Measurements from ENCODE around the gene SPAG4.

The SPAG4 gene

GRCh38 chr20:35592339-35592974, 23.2 kb upstream of the SPAG4 start:
- H3K9me3 ChIP-seq (ENCODE audit: insufficient read depth, low read length): no peaks in the 10 kb centered on the region
- TF ChIP-seq ZNF274 (IDR thresholded peaks at IDR 0.05; ENCODE audit: low read depth, low read length) (no peak), YY1 (IDR thresholded peaks at IDR 0.05; ENCODE audit: insufficient read depth, insufficient read length) (no peak), SUZ12 (IDR thresholded peaks at IDR 0.05; ENCODE audit: extremely low read depth, insufficient read depth, insufficient read length) (no peak)
- H3K4me1 ChIP-seq (ENCODE audit: insufficient read depth, insufficient read length): peaks cover 14% of the 10 kb centered on the region
- no peak for DNase-seq (ENCODE audit: low read depth, low spot score)
- H3K4me3 ChIP-seq (ENCODE audit: insufficient read length, low read depth): no peak overlapping the region
- H3K27me3 ChIP-seq (ENCODE audit: insufficient read depth, insufficient read length): no peaks in the 10 kb centered on the region
- no peaks in the 10 kb centered on the region for H3K36me3 ChIP-seq (ENCODE audit: insufficient read depth, insufficient read length, low read length)
- H3K9ac ChIP-seq (ENCODE audit: insufficient read length, low read depth): no peak overlapping the region

GRCh38 chr20:35595456-35595855, 20.2 kb upstream of the SPAG4 start:
- no peaks in the 10 kb centered on the region for H3K36me3 ChIP-seq (ENCODE audit: insufficient read depth, insufficient read length, low read length)
- H3K4me1 ChIP-seq (ENCODE audit: insufficient read depth, insufficient read length): peaks cover 21% of the 10 kb centered on the region
- no peak for DNase-seq (ENCODE audit: low read depth, low spot score)
- TF ChIP-seq ZNF274 (IDR thresholded peaks at IDR 0.05; ENCODE audit: low read depth, low read length) (no peak), YY1 (IDR thresholded peaks at IDR 0.05; ENCODE audit: insufficient read depth, insufficient read length) (no peak), SUZ12 (IDR thresholded peaks at IDR 0.05; ENCODE audit: extremely low read depth, insufficient read depth, insufficient read length) (no peak)
- no peaks in the 10 kb centered on the region for H3K9me3 ChIP-seq (ENCODE audit: insufficient read depth, low read length)
- H3K27me3 ChIP-seq (ENCODE audit: insufficient read depth, insufficient read length): peaks cover 8% of the 10 kb centered on the region
- peak overlapping the region; percentile 6 for H3K9ac ChIP-seq (ENCODE audit: insufficient read length, low read depth)
- no peak overlapping the region for H3K4me3 ChIP-seq (ENCODE audit: insufficient read length, low read depth)

GRCh38 chr20:35595901-35596300, 19.7 kb upstream of the SPAG4 start:
- Histone ChIP-seq H3K27me3 (ENCODE audit: insufficient read depth, insufficient read length) (peaks cover 13% of the 10 kb centered on the region), H3K9me3 (ENCODE audit: insufficient read depth, low read length) (no peaks in the 10 kb centered on the region), H3K36me3 (ENCODE audit: insufficient read depth, insufficient read length, low read length) (no peaks in the 10 kb centered on the region), H3K4me1 (ENCODE audit: insufficient read depth, insufficient read length) (peaks cover 21% of the 10 kb centered on the region), H3K9ac (ENCODE audit: insufficient read length, low read depth) (no peak overlapping the region), H3K4me3 (ENCODE audit: insufficient read length, low read depth) (no peak overlapping the region)
- DNase-seq (ENCODE audit: low read depth, low spot score): no peak
- TF ChIP-seq ZNF274 (IDR thresholded peaks at IDR 0.05; ENCODE audit: low read depth, low read length): no peak
- TF ChIP-seq YY1 (IDR thresholded peaks at IDR 0.05; ENCODE audit: insufficient read depth, insufficient read length): no peak
- TF ChIP-seq SUZ12 (IDR thresholded peaks at IDR 0.05; ENCODE audit: extremely low read depth, insufficient read depth, insufficient read length): no peak

GRCh38 chr20:35597186-35597585, 18.4 kb upstream of the SPAG4 start:
- no peak for TF ChIP-seq SUZ12 (IDR thresholded peaks at IDR 0.05; ENCODE audit: extremely low read depth, insufficient read depth, insufficient read length)
- TF ChIP-seq ZNF274 (IDR thresholded peaks at IDR 0.05; ENCODE audit: low read depth, low read length): no peak
- TF ChIP-seq YY1 (IDR thresholded peaks at IDR 0.05; ENCODE audit: insufficient read depth, insufficient read length): no peak
- H3K36me3 ChIP-seq (ENCODE audit: insufficient read depth, insufficient read length, low read length): no peaks in the 10 kb centered on the region
- no peak for DNase-seq (ENCODE audit: low read depth, low spot score)
- H3K9me3 ChIP-seq (ENCODE audit: insufficient read depth, low read length): no peaks in the 10 kb centered on the region
- peaks cover 26% of the 10 kb centered on the region for H3K27me3 ChIP-seq (ENCODE audit: insufficient read depth, insufficient read length)
- H3K4me1 ChIP-seq (ENCODE audit: insufficient read depth, insufficient read length): peaks cover 25% of the 10 kb centered on the region
- H3K4me3 ChIP-seq (ENCODE audit: insufficient read length, low read depth): no peak overlapping the region
- no peak overlapping the region for H3K9ac ChIP-seq (ENCODE audit: insufficient read length, low read depth)

GRCh38 chr20:35598476-35598875, 17.2 kb upstream of the SPAG4 start:
- H3K36me3 ChIP-seq (ENCODE audit: insufficient read depth, insufficient read length, low read length): no peaks in the 10 kb centered on the region
- TF ChIP-seq SUZ12 (IDR thresholded peaks at IDR 0.05; ENCODE audit: extremely low read depth, insufficient read depth, insufficient read length) (no peak), YY1 (IDR thresholded peaks at IDR 0.05; ENCODE audit: insufficient read depth, insufficient read length) (no peak), ZNF274 (IDR thresholded peaks at IDR 0.05; ENCODE audit: low read depth, low read length) (no peak)
- H3K27me3 ChIP-seq (ENCODE audit: insufficient read depth, insufficient read length): peaks cover 39% of the 10 kb centered on the region
- H3K9me3 ChIP-seq (ENCODE audit: insufficient read depth, low read length): no peaks in the 10 kb centered on the region
- no peak overlapping the region for H3K4me3 ChIP-seq (ENCODE audit: insufficient read length, low read depth)
- H3K4me1 ChIP-seq (ENCODE audit: insufficient read depth, insufficient read length): peaks cover 23% of the 10 kb centered on the region
- no peak overlapping the region for H3K9ac ChIP-seq (ENCODE audit: insufficient read length, low read depth)
- DNase-seq (ENCODE audit: low read depth, low spot score): no peak

GRCh38 chr20:35598899-35599775, 16.5 kb upstream of the SPAG4 start:
- H3K9me3 ChIP-seq (ENCODE audit: insufficient read depth, low read length): no peaks in the 10 kb centered on the region
- H3K36me3 ChIP-seq (ENCODE audit: insufficient read depth, insufficient read length, low read length): no peaks in the 10 kb centered on the region
- H3K9ac ChIP-seq (ENCODE audit: insufficient read length, low read depth): no peak overlapping the region
- no peak overlapping the region for H3K4me3 ChIP-seq (ENCODE audit: insufficient read length, low read depth)
- peaks cover 44% of the 10 kb centered on the region for H3K27me3 ChIP-seq (ENCODE audit: insufficient read depth, insufficient read length)
- H3K4me1 ChIP-seq (ENCODE audit: insufficient read depth, insufficient read length): peaks cover 23% of the 10 kb centered on the region
- TF ChIP-seq ZNF274 (IDR thresholded peaks at IDR 0.05; ENCODE audit: low read depth, low read length) (no peak), SUZ12 (IDR thresholded peaks at IDR 0.05; ENCODE audit: extremely low read depth, insufficient read depth, insufficient read length) (no peak), YY1 (IDR thresholded peaks at IDR 0.05; ENCODE audit: insufficient read depth, insufficient read length) (no peak)
- no peak for DNase-seq (ENCODE audit: low read depth, low spot score)

- H3K4me1 ChIP-seq (ENCODE audit: insufficient read depth, insufficient read length): peaks cover 26% of the 10 kb centered on the region
- H3K9ac ChIP-seq (ENCODE audit: insufficient read length, low read depth): no peak overlapping the region
- peaks cover 44% of the 10 kb centered on the region for H3K27me3 ChIP-seq (ENCODE audit: insufficient read depth, insufficient read length)
- no peak for TF ChIP-seq ZNF274 (IDR thresholded peaks at IDR 0.05; ENCODE audit: low read depth, low read length)
- TF ChIP-seq YY1 (IDR thresholded peaks at IDR 0.05; ENCODE audit: insufficient read depth, insufficient read length): no peak
- TF ChIP-seq SUZ12 (IDR thresholded peaks at IDR 0.05; ENCODE audit: extremely low read depth, insufficient read depth, insufficient read length): no peak
- no peaks in the 10 kb centered on the region for H3K36me3 ChIP-seq (ENCODE audit: insufficient read depth, insufficient read length, low read length)
- DNase-seq (ENCODE audit: low read depth, low spot score): no peak
- no peaks in the 10 kb centered on the region for H3K9me3 ChIP-seq (ENCODE audit: insufficient read depth, low read length)
- no peak overlapping the region for H3K4me3 ChIP-seq (ENCODE audit: insufficient read length, low read depth)
Measured at GRCh38 chr20:35599776-35600120, 15.9 kb upstream of the SPAG4 start.

Data from NT2/D1 (cell line).